Choroid plexus epithelial cell (primary cell): ENCODE data around the gene SLC41A1.
A peak's percentile ranks its signal among the peaks of the same experiment; 100 is the strongest.
"Not testable (repeated sequence)": the region's sequence is repeated elsewhere in the genome, so short reads cannot be mapped to it uniquely, and the experiment has no call there.

Experiments
- DNase-seq: peaks from one replicate; pipeline ENCODE4 v3.0.0-alpha.2; 2010; ENCODE audit warnings: low read depth
- H3K4me3 ChIP-seq: 2 replicates; pipeline ENCODE4 v1.5.1; 2011; ENCODE audit warnings: low read depth, mild to moderate bottlenecking, control low read depth, low read length, moderate library complexity
- TF ChIP-seq, protein P1 (sequence below): conservative IDR thresholded peaks from 2 replicates; pipeline ENCODE4 v1.5.1; 2011; ENCODE audit warnings: low read depth, mild to moderate bottlenecking, control low read depth, inconsistent platforms, low read length, moderate library complexity

The SLC41A1 gene

DNA sequence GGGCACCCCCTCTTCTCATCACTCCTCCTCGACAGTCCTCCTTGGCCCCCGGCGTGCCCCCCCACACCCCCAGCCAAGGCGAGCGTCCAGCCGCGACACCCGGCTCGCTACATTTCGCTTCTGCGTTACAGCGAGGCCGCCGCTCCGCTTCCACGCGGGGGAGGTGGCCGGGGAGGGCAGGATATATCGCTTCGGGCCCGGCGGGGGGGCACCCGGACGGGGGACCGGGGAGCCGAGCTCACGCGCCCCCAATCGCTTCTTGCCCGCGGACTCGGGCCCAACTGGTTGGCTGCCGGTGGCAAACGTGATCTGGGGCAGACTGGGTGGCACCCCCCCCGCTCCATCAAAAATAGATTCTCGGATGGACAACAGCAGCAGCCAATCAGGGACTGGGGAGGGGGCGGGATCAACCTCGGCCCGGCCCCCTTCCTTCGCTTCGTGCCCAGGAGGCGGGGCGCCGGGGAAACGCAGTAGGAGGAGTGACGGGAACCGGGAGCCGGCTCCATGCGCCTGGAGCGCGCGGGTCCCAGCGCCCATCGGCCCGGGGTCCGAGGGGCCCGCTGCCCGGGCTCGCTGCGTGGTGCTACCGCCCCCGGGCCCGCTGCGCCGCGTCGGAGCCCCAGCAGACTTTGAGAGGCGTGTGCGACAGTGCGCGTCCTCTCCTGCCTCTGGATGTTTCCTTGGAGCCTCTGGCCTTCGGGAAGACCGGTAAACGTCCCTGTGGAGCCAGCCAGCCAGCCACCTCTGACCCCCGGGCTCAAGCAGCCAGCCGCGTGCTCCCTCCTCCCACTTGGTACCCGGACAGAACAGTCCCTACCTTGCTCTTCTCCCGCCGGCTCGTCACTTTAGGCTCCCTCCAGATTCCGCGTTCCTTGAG is at the start of gene SLC41A1:
Gene SLC41A1, minus strand, starts transcription at position 321 of the 877 bp plus-strand sequence. CDS start 2,757 bp downstream, outside the sequence.
- DNase-seq = peak; percentile 89
- peak within 1 kb of the TSS; percentile 83 for H3K4me3 ChIP-seq
- TF ChIP-seq, protein P1, sequence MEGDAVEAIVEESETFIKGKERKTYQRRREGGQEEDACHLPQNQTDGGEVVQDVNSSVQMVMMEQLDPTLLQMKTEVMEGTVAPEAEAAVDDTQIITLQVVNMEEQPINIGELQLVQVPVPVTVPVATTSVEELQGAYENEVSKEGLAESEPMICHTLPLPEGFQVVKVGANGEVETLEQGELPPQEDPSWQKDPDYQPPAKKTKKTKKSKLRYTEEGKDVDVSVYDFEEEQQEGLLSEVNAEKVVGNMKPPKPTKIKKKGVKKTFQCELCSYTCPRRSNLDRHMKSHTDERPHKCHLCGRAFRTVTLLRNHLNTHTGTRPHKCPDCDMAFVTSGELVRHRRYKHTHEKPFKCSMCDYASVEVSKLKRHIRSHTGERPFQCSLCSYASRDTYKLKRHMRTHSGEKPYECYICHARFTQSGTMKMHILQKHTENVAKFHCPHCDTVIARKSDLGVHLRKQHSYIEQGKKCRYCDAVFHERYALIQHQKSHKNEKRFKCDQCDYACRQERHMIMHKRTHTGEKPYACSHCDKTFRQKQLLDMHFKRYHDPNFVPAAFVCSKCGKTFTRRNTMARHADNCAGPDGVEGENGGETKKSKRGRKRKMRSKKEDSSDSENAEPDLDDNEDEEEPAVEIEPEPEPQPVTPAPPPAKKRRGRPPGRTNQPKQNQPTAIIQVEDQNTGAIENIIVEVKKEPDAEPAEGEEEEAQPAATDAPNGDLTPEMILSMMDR = no peak

DNA sequence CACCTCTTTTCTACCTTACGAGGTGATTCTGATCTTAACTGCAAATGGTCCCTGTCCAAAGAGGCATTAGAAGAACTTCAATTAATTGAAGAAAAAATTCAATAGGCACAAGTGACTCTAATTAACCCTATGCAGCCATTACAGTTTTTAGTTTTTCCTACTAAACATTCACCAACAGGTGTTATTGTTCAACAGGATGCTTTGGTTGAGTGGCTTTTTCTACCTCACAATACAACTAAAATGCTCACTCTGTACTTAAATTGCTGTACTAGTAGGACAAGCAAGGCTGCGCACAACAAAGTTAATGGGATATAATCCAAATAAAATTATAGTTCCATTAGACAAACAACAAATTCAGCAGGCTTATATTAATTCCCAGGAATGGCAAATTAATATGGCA is 48.5 kb upstream of the SLC41A1 start:
- no peak for DNase-seq
- H3K4me3 ChIP-seq = no peak overlapping the region
- TF ChIP-seq, protein P1 = no peak

- DNase-seq = no peak
- H3K4me3 ChIP-seq = no peak overlapping the region
- TF ChIP-seq, protein P1 = peak; percentile 28
Measured at GRCh38 chr1:205858141-205858961, 45.4 kb upstream of the SLC41A1 start.

GRCh38 chr1:205857501-205857900 is 44.5 kb upstream of the SLC41A1 start:
- H3K4me3 ChIP-seq, DNase-seq: not testable (repeated sequence)

DNA sequence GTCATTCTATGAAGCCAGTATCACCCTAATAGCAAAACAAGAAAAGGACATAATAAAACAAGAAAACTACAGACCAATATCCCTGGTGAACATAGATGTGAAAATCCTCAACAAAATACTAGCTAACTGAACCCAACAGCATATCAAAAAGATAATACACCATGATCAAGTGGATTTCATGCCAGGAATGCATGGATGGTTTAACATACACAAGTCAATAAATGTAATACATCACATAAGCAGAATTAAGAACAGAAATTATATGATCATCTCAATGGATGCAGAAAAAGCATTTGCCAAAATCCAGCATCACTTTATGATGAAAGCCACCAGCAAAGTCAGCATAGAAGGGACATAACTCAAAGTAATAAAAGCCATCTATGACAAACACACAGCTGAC is 43.4 kb upstream of the SLC41A1 start:
- TF ChIP-seq, protein P1 = no peak
- no peak for DNase-seq
- no peak overlapping the region for H3K4me3 ChIP-seq

DNA sequence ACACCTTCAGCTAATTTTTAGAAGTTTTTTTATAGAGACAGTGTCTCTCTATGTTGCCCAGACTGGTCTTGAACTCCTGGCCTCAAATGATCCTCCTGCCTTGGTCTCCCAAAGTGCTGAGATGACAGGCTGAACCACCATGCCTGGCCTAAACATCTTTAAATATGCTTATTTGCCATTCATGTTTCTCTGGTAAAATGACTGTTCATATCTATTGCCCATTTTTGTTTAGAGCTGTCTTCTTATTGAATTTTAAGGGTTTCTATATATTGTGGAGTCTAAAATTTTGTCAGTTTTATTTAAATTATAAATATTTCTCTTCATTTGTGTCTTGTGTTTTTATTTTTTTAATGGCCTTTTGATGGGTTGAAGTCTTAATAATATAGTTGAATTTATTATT is 40.0 kb upstream of the SLC41A1 start:
- H3K4me3 ChIP-seq = no peak overlapping the region
- TF ChIP-seq, protein P1 = no peak
- no peak for DNase-seq

DNA sequence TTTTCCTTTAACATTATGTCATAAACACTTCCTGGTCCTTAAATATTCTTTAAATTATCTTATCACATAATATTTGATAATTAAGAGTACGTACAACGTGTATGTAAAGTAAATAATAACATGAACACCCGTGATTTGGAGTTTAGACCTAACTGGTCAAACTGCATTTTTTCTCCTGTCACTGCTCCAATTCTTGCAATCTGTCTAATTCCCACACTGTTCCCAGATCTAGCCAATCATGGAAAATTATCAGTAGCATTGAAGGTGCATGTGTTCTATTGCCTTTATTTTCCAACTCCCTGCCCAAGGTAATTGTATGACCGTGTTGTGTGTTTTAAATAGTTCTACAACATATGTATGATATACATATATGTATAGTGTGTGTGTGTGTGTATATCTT is 39.0 kb upstream of the SLC41A1 start:
- no peak for DNase-seq

More for the DNA sequence above, 39.0 kb upstream of the SLC41A1 start:
- no peak overlapping the region for H3K4me3 ChIP-seq
- TF ChIP-seq, protein P1 = no peak
